Mammary epithelial cell (primary cell): ENCODE data around the gene UMAD1.

Source experiments
- EZH2 ChIP-seq: IDR thresholded peaks from 2 replicates; pipeline ENCODE4 v1.6.1; 2012; ENCODE audit warnings: low read length, inconsistent platforms, borderline replicate concordance
- TF ChIP-seq, protein P1 (sequence below), 2 donors: IDR thresholded peaks in 1 of 2; conservative IDR thresholded peaks in 1 of 2; 2 replicates each; pipeline ENCODE4 v1.5.1; 2011 to 2012; ENCODE audit warnings: inconsistent platforms in 2 of 2, low read length in 2 of 2, mild to moderate bottlenecking in 2 of 2, control low read depth in 1 of 2, low read depth in 1 of 2; ENCODE audit not compliant: insufficient read depth in 1 of 2; ENCODE audit errors: extremely low read depth in 1 of 2

DNA sequence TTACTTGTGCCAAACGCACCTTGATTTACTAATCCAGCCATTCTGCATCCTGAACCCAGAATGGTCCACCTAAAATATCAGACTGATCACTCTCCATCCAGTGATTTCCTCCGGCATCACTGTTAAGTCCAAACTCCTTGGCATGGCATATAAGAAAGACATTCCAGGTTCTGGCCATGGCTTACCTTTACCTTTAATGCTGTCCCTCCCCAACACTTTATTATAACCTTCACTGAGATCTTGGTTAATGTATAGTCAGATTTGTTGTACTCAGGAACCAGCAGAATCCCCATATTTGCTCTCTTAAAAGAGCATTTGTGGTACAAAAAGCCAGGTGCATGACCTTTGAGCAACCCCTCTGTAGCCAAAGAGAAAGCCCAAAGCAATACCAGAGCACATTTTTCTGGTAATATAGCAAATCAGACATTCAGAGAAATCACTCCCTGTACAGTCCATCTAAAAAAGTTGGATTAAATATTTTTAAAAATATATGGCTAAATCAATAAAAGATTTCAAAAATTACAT, 10.2 kb downstream of the UMAD1 start:
- TF ChIP-seq, protein P1, sequence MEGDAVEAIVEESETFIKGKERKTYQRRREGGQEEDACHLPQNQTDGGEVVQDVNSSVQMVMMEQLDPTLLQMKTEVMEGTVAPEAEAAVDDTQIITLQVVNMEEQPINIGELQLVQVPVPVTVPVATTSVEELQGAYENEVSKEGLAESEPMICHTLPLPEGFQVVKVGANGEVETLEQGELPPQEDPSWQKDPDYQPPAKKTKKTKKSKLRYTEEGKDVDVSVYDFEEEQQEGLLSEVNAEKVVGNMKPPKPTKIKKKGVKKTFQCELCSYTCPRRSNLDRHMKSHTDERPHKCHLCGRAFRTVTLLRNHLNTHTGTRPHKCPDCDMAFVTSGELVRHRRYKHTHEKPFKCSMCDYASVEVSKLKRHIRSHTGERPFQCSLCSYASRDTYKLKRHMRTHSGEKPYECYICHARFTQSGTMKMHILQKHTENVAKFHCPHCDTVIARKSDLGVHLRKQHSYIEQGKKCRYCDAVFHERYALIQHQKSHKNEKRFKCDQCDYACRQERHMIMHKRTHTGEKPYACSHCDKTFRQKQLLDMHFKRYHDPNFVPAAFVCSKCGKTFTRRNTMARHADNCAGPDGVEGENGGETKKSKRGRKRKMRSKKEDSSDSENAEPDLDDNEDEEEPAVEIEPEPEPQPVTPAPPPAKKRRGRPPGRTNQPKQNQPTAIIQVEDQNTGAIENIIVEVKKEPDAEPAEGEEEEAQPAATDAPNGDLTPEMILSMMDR (conservative IDR thresholded peaks at IDR 0.05 in 1 of 2, IDR thresholded peaks at IDR 0.05 in 1 of 2; ENCODE audit: extremely low read depth in 1 of 2, insufficient read depth in 1 of 2, low read depth in 1 of 2, low read length in 2 of 2): no peak
- no peak for TF ChIP-seq EZH2
